ENCODE data around the gene OSMR. TPM values are rescaled to one million over a fixed set of nuclear protein-coding genes. Genes with fewer than 3 reads are reported as not detected.

Gene OSMR
- total RNA-seq, 1 experiment from 2014 or later = 1.6 TPM

- peak overlapping the region in 1 of 3 experiments; percentile 54; a peak in 2 of 7 replicates for H3K27ac Mint-ChIP-seq
- WGBS (ENCODE audit: extremely low coverage, insufficient read length, low lambda C conversion rate) = no CpG with 5 or more reads among the region's 2 CpGs
- H3K4me1 ChIP-seq (ENCODE audit: insufficient read depth, low read length) = no peaks in the 10 kb centered on the region; the same call in none of the 2 replicates
Measured at GRCh38 chr5:38979535-38979934, 133.7 kb downstream of the OSMR start.

More at GRCh38 chr5:38979535-38979934, 133.7 kb downstream of the OSMR start:
- TF ChIP-seq, protein P1, sequence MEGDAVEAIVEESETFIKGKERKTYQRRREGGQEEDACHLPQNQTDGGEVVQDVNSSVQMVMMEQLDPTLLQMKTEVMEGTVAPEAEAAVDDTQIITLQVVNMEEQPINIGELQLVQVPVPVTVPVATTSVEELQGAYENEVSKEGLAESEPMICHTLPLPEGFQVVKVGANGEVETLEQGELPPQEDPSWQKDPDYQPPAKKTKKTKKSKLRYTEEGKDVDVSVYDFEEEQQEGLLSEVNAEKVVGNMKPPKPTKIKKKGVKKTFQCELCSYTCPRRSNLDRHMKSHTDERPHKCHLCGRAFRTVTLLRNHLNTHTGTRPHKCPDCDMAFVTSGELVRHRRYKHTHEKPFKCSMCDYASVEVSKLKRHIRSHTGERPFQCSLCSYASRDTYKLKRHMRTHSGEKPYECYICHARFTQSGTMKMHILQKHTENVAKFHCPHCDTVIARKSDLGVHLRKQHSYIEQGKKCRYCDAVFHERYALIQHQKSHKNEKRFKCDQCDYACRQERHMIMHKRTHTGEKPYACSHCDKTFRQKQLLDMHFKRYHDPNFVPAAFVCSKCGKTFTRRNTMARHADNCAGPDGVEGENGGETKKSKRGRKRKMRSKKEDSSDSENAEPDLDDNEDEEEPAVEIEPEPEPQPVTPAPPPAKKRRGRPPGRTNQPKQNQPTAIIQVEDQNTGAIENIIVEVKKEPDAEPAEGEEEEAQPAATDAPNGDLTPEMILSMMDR (conservative IDR thresholded peaks at IDR 0.05) = no peak
- Histone ChIP-seq H2BK12ac (ENCODE audit: insufficient read length, low read depth, low read length) (no peak overlapping the region), H4K8ac (replicated peaks; ENCODE audit: insufficient read length, low read depth, low read length) (no peak overlapping the region), H2BK5ac (ENCODE audit: insufficient read length, low read length) (no peak overlapping the region), H2BK120ac (ENCODE audit: low read depth, low read length, poor library complexity, severe bottlenecking) (no peak overlapping the region), H3K4me2 (ENCODE audit: insufficient read depth, insufficient read length, low read length) (no peak overlapping the region), H3K79me1 (ENCODE audit: insufficient read depth, low read depth, low read length, poor library complexity, severe bottlenecking) (no peaks in the 10 kb centered on the region), H3K9ac (ENCODE audit: extremely low read depth, insufficient read length, low read length) (no peak overlapping the region), H4K20me1 (ENCODE audit: control insufficient read depth, insufficient read depth, insufficient read length) (no peaks in the 10 kb centered on the region), H3K18ac (ENCODE audit: insufficient read length, low read depth, low read length) (no peak overlapping the region), H4K91ac (ENCODE audit: insufficient read length, low read depth, low read length) (no peak overlapping the region), H3K56ac (ENCODE audit: insufficient read length, low read depth, low read length) (no peak overlapping the region), H3K14ac (ENCODE audit: insufficient read depth, low read length) (no peak overlapping the region), H2AFZ (ENCODE audit: low read length) (no peak overlapping the region), H2AK5ac (ENCODE audit: insufficient read length, low read length) (no peak overlapping the region), H3K23ac (ENCODE audit: insufficient read length, low read depth, low read length) (no peak overlapping the region), H2BK15ac (ENCODE audit: low read depth, low read length) (no peak overlapping the region), H3T11ph (ENCODE audit: low read length) (no peak overlapping the region), H3K9me3 (ENCODE audit: control insufficient read depth, low read depth, low read length) (no peaks in the 10 kb centered on the region), H2BK20ac (ENCODE audit: low read depth, low read length, poor library complexity, severe bottlenecking) (no peak overlapping the region), H3K79me2 (ENCODE audit: insufficient read depth, low read length) (no peaks in the 10 kb centered on the region), H4K5ac (ENCODE audit: insufficient read length, low read depth, low read length) (no peak overlapping the region), H3K27ac (ENCODE audit: insufficient read length, low read depth, low read length) (no peak overlapping the region), H3K4ac (ENCODE audit: low read depth, low read length) (no peak overlapping the region), H3K23me2 (ENCODE audit: insufficient read length, low read depth, low read length, poor library complexity, severe bottlenecking) (no peaks in the 10 kb centered on the region), H3K27me3 (ENCODE audit: insufficient read depth, low read length) (no peaks in the 10 kb centered on the region)
- Mint-ChIP-seq H3K36me3 (ENCODE audit: insufficient read depth in 1 of 3, low read depth in 3 of 3) (peaks cover 0 to 3% (median 0%) of the 10 kb centered on the region in 3 experiments; a peak in 2 of 7 replicates), H3K4me1 (peaks cover 14 to 19% of the 10 kb centered on the region in 2 experiments), H3K4me3 (no peak overlapping the region), H3K9me3 (no peaks in the 10 kb centered on the region), H3K27me3 (ENCODE audit: low read depth) (no peaks in the 10 kb centered on the region)
- DNase-seq = no peak

Other genes starting within 250 kb of the OSMR start
- 14.0 and 20.9 TPM in 2 replicates for gene RICTOR, start 228.4 kb downstream of the OSMR start, total RNA-seq (2021)

Data from H9 (cell line).